HG02852 (cell line): ENCODE results near the gene CCDC149.

Source experiments
- ATAC-seq: cut with Tn5 transposase; IDR thresholded peaks from one replicate; pipeline ENCODE4 v1.9.1; 2021; ENCODE audit warnings: mild to moderate bottlenecking, moderate library complexity; ENCODE audit not compliant: unreplicated experiment

The CCDC149 gene

GRCh38 chr4:24845132-24845531, 67.7 kb downstream of the CCDC149 start:
- no peak for ATAC-seq

DNA sequence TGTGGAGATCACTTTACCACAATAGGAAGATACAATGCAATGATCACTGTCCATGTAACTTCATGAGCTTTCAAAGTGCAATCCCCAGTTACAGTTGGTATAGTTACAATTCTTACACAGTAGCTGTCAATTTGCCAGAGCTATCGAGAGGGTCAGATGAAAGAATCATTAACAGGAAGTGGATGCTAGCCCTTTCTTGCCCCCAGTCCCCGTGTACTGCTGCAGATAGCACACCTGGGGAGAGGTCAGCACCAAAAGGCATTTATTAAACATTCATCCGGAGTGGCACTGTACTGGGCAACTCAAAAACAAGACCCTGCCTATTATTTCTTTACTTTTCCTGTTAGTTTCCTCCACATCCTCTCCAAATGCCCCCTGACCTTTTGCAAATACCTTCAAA, 69.7 kb downstream of the CCDC149 start:
- no peak for ATAC-seq

DNA sequence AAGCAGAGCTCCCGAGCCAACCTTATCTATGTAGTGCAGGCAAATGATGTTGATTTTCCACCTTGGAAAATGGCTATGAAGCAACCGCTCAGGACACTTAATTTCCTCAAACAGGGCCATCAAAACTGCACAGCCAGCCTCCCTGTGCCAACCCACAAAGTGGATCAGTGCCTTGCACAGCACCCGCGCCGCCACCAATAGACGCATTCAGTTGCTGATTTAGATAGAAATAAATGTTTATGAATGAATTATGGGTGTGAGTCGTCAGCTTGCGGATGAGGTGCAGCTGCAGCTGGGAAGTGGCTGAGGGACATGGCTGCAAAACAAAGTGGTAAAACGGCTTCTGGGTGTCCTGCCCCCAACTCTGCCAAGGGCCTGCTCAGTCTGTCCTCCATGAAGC, 70.5 kb downstream of the CCDC149 start:
- ATAC-seq, result no peak

DNA sequence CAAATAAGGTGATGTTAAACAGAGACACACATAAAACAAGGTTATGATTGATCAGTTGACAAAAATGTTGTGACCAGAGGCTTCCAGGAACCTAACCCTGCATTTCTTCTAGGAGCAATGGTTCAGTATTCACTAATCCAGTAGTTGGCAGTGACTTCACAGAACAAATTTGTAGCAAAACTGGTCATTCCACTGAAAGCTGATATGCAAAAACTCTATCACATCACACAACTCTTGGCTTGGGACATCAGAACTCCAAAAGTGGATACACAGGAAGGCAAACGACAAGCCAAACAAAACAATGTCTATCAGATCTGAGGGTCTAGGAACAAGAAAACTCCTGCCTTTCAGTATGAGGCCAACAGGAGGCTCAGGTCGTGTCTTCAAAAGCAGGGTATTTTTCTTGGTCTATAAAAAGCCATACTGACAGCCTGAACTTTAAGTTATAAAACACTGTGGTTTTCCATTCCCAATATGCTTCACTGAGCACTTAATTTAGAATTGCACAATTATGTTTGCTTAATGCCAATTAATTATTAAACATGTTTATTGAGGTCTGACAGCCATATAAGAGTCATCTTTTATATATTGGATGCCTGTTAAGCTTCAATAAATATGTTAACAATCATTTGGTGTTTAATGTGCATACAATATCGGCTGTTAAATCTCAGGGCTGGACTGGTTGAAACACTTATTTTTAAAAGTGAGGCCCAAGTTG, 71.9 kb downstream of the CCDC149 start:
- ATAC-seq, result no peak

- no peak for ATAC-seq
Observed at GRCh38 chr4:24840362-24840761, 72.5 kb downstream of the CCDC149 start.

GRCh38 chr4:24837781-24838180, 75.1 kb downstream of the CCDC149 start:
- ATAC-seq, result no peak

GRCh38 chr4:24837336-24837735, 75.5 kb downstream of the CCDC149 start:
- no peak for ATAC-seq

GRCh38 chr4:24836661-24837242, 76.1 kb downstream of the CCDC149 start:
- ATAC-seq, result peak; percentile 54

DNA sequence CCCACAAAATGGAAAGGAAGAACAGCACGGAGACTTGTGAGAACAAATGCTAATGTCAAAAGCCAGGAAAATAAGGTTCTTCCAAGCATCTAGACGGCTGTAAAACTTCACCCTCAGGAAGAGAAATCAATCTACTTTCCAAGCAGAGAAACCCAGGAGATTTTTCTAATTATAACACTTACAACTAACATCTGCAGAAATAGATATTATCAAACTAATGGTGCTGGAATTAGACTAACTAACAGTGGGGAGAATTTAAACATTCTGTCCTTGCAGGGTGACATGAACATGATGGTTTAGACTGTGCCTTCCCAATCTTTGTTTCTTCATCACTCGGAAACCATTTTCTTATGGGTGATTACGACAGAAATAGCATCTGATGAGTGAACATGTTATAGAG, 77.1 kb downstream of the CCDC149 start:
- ATAC-seq, result no peak

- ATAC-seq, result no peak
Observed at GRCh38 chr4:24831637-24832036, 81.2 kb downstream of the CCDC149 start.

DNA sequence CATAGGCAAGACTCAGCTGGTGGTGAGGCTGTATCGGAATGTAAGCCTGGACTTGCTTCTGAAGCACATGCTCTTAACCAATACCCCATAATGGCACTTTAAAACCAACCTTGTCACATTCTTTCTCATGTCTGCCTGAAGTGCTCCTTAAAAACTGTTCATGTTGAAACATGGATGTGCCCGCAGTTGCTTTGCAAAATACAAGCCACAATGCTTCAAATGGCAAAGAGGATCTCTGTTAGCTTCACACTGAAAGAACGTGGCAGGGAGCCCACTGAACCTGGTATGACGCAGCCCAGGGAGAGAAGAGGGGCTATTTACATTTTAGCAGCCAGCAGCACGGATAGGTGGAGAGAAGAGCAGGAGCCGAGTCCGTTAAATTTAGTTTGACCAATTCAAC, 88.1 kb downstream of the CCDC149 start:
- no peak for ATAC-seq

GRCh38 chr4:24820541-24820940, 92.3 kb downstream of the CCDC149 start:
- no peak for ATAC-seq

DNA sequence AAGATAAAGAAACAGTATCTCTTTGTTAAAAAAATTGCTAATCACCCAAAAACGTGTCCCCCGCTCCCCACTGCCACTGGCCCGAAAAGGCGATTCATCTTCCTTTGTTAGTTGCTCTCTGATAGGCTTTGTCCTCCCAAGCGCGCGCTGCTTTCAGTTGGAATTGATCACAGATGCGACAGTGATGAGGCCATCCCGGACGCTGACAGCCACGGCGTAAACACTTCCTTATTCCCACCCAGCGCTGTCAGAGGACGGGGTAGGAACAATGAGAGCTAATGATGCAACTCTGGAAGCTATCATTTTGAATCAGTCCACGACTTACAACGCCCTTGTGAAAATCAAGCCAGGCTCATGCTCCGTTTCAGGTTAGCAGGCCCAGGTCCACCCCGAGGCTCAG, 96.0 kb downstream of the CCDC149 start:
- ATAC-seq, result no peak

- no peak for ATAC-seq
Observed at GRCh38 chr4:24813732-24814131, 99.1 kb downstream of the CCDC149 start.

DNA sequence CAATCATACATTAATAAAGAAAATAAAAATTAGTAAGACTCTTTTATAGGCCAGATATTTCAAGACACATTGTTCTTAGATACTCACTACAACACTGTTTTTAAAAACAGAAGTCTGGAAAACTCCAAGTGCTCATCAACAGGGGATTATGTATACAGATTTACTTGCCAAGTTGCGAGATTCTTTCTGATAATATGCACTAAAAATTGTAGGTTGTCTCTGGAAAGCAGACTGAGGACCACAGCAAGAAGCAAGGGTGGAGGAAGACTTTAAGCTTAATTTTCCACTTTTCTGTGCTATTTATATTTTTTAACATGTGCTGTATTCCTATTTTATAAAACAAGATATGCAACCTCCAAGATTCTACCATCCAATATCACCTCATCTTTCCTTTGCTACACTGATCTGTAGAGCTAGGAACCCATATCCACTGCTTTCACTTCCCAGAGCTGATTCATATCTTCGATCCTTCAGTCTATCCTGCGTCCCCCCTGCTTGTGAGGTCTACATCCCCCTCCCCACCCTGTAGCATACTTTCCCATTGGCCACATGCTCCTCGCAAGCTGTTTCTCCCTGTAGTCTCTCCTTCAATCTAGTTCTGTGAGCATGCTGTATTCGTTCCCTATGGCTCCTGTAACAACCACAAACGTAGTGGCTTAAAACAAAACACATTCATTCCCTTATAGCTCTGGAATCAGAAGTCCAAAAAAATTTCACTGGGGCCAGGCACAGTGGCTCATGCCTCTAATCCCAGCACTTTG, 101.8 kb downstream of the CCDC149 start:
- ATAC-seq, result no peak

GRCh38 chr4:24809815-24810405, 102.9 kb downstream of the CCDC149 start:
- no peak for ATAC-seq

- no peak for ATAC-seq
Observed at GRCh38 chr4:24809376-24809775, 103.5 kb downstream of the CCDC149 start.

DNA sequence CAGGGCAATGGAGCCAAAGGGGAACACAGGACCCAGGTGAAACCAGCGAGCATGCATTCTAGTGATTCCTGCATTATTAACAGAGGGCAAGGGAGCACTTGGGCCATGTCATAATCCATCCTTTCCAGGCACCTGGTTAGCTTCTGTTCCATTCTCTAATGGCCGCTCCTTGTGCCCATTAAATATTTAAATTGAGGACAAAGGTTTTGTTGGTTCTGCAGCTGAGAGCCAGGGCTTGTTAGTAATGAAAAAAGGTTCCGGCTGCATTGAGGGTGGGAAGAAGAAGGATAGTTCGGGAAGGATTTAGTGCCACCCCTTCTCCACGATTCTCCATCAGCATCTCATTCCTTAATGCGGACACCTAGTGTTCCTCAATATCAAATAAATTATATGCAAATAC, 103.9 kb downstream of the CCDC149 start:
- no peak for ATAC-seq

- ATAC-seq, result no peak
Observed at GRCh38 chr4:24808261-24808660, 104.6 kb downstream of the CCDC149 start.

GRCh38 chr4:24807611-24808010, 105.2 kb downstream of the CCDC149 start:
- no peak for ATAC-seq

GRCh38 chr4:24806206-24806990, 106.4 kb downstream of the CCDC149 start:
- no peak for ATAC-seq
